WTC11 (cell line): Measurements from ENCODE around the gene EXOSC7. TPM values are rescaled to one million over a fixed set of nuclear protein-coding genes. Genes with fewer than 3 reads are reported as not detected.
A peak's percentile ranks its signal among the peaks of the same experiment; 100 is the strongest.

Source experiments
- ATAC-seq: fragments of 200-7000 bp; cut with Tn5 transposase; 2 replicates; pipeline ENCODE4 v1.10.0; 2021; ENCODE audit warnings: mild to moderate bottlenecking, moderate library complexity
- CTCF ChIA-PET: fragments of 300-600 bp; sonication (Branson Sonifier 250); formaldehyde crosslinking; loops from one replicate; lab custom pipeline; 2021; ENCODE audit warnings: antibody characterized with exemption; lab: Charles Lee
- POLR2A ChIA-PET: fragments of 350-600 bp; sonication (Branson Sonifier 250); formaldehyde crosslinking; loops from one replicate; lab custom pipeline; 2021; ENCODE audit warnings: antibody characterized with exemption; lab: Charles Lee
- DNase-seq: peaks from one replicate; pipeline ENCODE4 v3.0.0; 2021; ENCODE audit warnings: low spot score
- H3K27ac Mint-ChIP-seq: 2 replicates; pipeline ENCODE4 v1.8.0; 2021; ENCODE audit warnings: mixed read lengths
- H3K27me3 Mint-ChIP-seq: 2 replicates; pipeline ENCODE4 v1.8.0; 2021; ENCODE audit warnings: low read depth, mild to moderate bottlenecking, moderate library complexity, mixed read lengths
- H3K36me3 Mint-ChIP-seq: 2 replicates; pipeline ENCODE4 v1.8.0; 2021; ENCODE audit warnings: mixed read lengths
- H3K4me1 Mint-ChIP-seq: 2 replicates; pipeline ENCODE4 v1.8.0; 2022; ENCODE audit warnings: mixed read lengths
- H3K4me3 Mint-ChIP-seq: 2 replicates; pipeline ENCODE4 v1.8.0; 2021; ENCODE audit warnings: mild to moderate bottlenecking, moderate library complexity, mixed read lengths
- H3K9me3 Mint-ChIP-seq: 2 replicates; pipeline ENCODE4 v1.8.0; 2021; ENCODE audit warnings: mixed read lengths
- ARID4B ChIP-seq: sonication (generic); formaldehyde crosslinking; IDR thresholded peaks from 2 replicates; pipeline ENCODE4 v1.8.0; 2023; ENCODE audit warnings: missing genetic modification reagents, mild to moderate bottlenecking, borderline replicate concordance
- CREB1 ChIP-seq: sonication (generic); formaldehyde crosslinking; IDR thresholded peaks from 2 replicates; pipeline ENCODE4 v1.8.0; 2023; ENCODE audit warnings: mild to moderate bottlenecking, missing genetic modification reagents
- ELF4 ChIP-seq: sonication (generic); formaldehyde crosslinking; IDR thresholded peaks from 2 replicates; pipeline ENCODE4 v1.8.1; 2022; ENCODE audit warnings: low read depth, mild to moderate bottlenecking, moderate library complexity, missing genetic modification reagents
- ERG ChIP-seq: fragments of 250-450 bp; sonication (Bioruptor Pico); IDR thresholded peaks from 2 replicates; pipeline ENCODE4 v1.8.0; 2021; ENCODE audit warnings: mild to moderate bottlenecking
- ETV6 ChIP-seq: sonication (generic); formaldehyde crosslinking; IDR thresholded peaks from 2 replicates; pipeline ENCODE4 v1.8.1; 2022; ENCODE audit warnings: mild to moderate bottlenecking, missing genetic modification reagents
- FOXJ3 ChIP-seq: sonication (generic); formaldehyde crosslinking; IDR thresholded peaks from 2 replicates; pipeline ENCODE4 v1.9.0; 2021; ENCODE audit warnings: missing genetic modification reagents, mild to moderate bottlenecking, borderline replicate concordance
- GTF2I ChIP-seq: fragments of 250-450 bp; sonication (Bioruptor Pico); conservative IDR thresholded peaks from 2 replicates; pipeline ENCODE4 v1.4.0; 2021; ENCODE audit warnings: mild to moderate bottlenecking
- HMGA2 ChIP-seq: fragments of 250-450 bp; sonication (Bioruptor Pico); IDR thresholded peaks from 2 replicates; pipeline ENCODE4 v1.4.0; 2021; ENCODE audit warnings: mild to moderate bottlenecking, moderate library complexity
- IRF1 ChIP-seq: sonication (generic); formaldehyde crosslinking; IDR thresholded peaks from 2 replicates; pipeline ENCODE4 v1.8.0; 2023; ENCODE audit warnings: missing genetic modification reagents
- JAZF1 ChIP-seq: fragments of 250-450 bp; sonication (Bioruptor Pico); IDR thresholded peaks from 2 replicates; pipeline ENCODE4 v1.9.0; 2021; ENCODE audit warnings: moderate library complexity, mild to moderate bottlenecking, inconsistent platforms
- MLX ChIP-seq: sonication (generic); formaldehyde crosslinking; IDR thresholded peaks from 2 replicates; pipeline ENCODE4 v1.8.1; 2023; ENCODE audit warnings: mild to moderate bottlenecking, missing genetic modification reagents, moderate library complexity
- NR1H2 ChIP-seq: sonication (generic); formaldehyde crosslinking; IDR thresholded peaks from 2 replicates; pipeline ENCODE4 v1.9.0; 2021; ENCODE audit warnings: mild to moderate bottlenecking, moderate library complexity, missing genetic modification reagents
- NR2C2 ChIP-seq: sonication (generic); formaldehyde crosslinking; IDR thresholded peaks from 2 replicates; pipeline ENCODE4 v1.8.0; 2022; ENCODE audit warnings: mild to moderate bottlenecking, missing genetic modification reagents
- RELA ChIP-seq: sonication (generic); formaldehyde crosslinking; IDR thresholded peaks from 2 replicates; pipeline ENCODE4 v1.8.1; 2022; ENCODE audit warnings: missing genetic modification reagents, mild to moderate bottlenecking, borderline replicate concordance
- SMAD3 ChIP-seq: sonication (generic); formaldehyde crosslinking; IDR thresholded peaks from 2 replicates; pipeline ENCODE4 v1.8.0; 2022; ENCODE audit warnings: missing genetic modification reagents, mild to moderate bottlenecking, borderline replicate concordance
- STAT6 ChIP-seq: sonication (generic); formaldehyde crosslinking; conservative IDR thresholded peaks from 2 replicates; pipeline ENCODE4 v1.8.1; 2023; ENCODE audit warnings: mild to moderate bottlenecking, low read depth, missing genetic modification reagents, moderate library complexity
- TEAD1 ChIP-seq: sonication (generic); formaldehyde crosslinking; IDR thresholded peaks from 2 replicates; pipeline ENCODE4 v1.8.0; 2022; ENCODE audit warnings: mild to moderate bottlenecking, missing genetic modification reagents
- TEAD4 ChIP-seq: sonication (generic); formaldehyde crosslinking; IDR thresholded peaks from 2 replicates; pipeline ENCODE4 v1.8.0; 2022; ENCODE audit warnings: mild to moderate bottlenecking, missing genetic modification reagents
- USF2 ChIP-seq: sonication (generic); formaldehyde crosslinking; IDR thresholded peaks from 2 replicates; pipeline ENCODE4 v1.8.1; 2023; ENCODE audit warnings: mild to moderate bottlenecking, missing genetic modification reagents, moderate library complexity
- ZBTB21 ChIP-seq: sonication (generic); formaldehyde crosslinking; IDR thresholded peaks from 2 replicates; pipeline ENCODE4 v1.8.1; 2023; ENCODE audit warnings: mild to moderate bottlenecking, missing genetic modification reagents, borderline replicate concordance
- ZBTB43 ChIP-seq: sonication (generic); formaldehyde crosslinking; IDR thresholded peaks from 2 replicates; pipeline ENCODE4 v1.8.1; 2023; ENCODE audit warnings: mild to moderate bottlenecking, missing genetic modification reagents
- ZNF317 ChIP-seq: sonication (generic); formaldehyde crosslinking; IDR thresholded peaks from 2 replicates; pipeline ENCODE4 v1.8.1; 2023; ENCODE audit warnings: low read depth, mild to moderate bottlenecking, moderate library complexity, missing genetic modification reagents, borderline replicate concordance
- total RNA-seq: library from RNA; stranded (reverse); gene quantifications from 3 replicates; pipeline ENCODE4 v1.2.3, GENCODE V29; 2021

Gene EXOSC7
- total RNA-seq, 1 experiment from 2014 or later = 85.7 TPM

- no peak for TF ChIP-seq ARID4B (CRISPR knock-in tag)
- TF ChIP-seq MLX = no peak
- no peak for TF ChIP-seq ZBTB43 (CRISPR knock-in tag)
- no peak for TF ChIP-seq ELF4 (CRISPR knock-in tag)
- TF ChIP-seq JAZF1 = no peak
- no peak for TF ChIP-seq TEAD1 (CRISPR knock-in tag)
- TF ChIP-seq GTF2I = no peak
- no peak for TF ChIP-seq RELA (CRISPR knock-in tag)
- TF ChIP-seq NR2C2 (CRISPR knock-in tag) = no peak
- TF ChIP-seq SMAD3 (CRISPR knock-in tag) = no peak
Measured at GRCh38 chr3:44957986-44958385, 18.1 kb upstream of the EXOSC7 start (continued).

GRCh38 chr3:44958386-44958785 is 17.7 kb upstream of the EXOSC7 start:
- TF ChIP-seq NR1H2 (CRISPR knock-in tag) (no peak), JAZF1 (no peak), HMGA2 (CRISPR knock-in tag) (no peak), STAT6 (CRISPR knock-in tag) (no peak), TEAD4 (CRISPR knock-in tag) (no peak)
- no peak for ATAC-seq
- Mint-ChIP-seq H3K9me3 (no peaks in the 10 kb centered on the region), H3K4me1 (peaks cover 5% of the 10 kb centered on the region), H3K4me3 (no peak overlapping the region), H3K36me3 (peaks cover 3% of the 10 kb centered on the region; the same call in 1 of the 2 replicates), H3K27me3 (no peaks in the 10 kb centered on the region), H3K27ac (no peak overlapping the region)
- CTCF ChIA-PET = no interaction called here
- no peak for DNase-seq
- POLR2A ChIA-PET = no interaction called here

GRCh38 chr3:44960387-44961026 is 15.5 kb upstream of the EXOSC7 start:
- no peak for ATAC-seq
- Mint-ChIP-seq H3K9me3 (no peaks in the 10 kb centered on the region), H3K36me3 (peaks cover 3% of the 10 kb centered on the region; the same call in 1 of the 2 replicates), H3K27me3 (no peaks in the 10 kb centered on the region), H3K27ac (0 out of 2 replicates have a peak overlapping the region, but pooled peaks have one; percentile 9), H3K4me3 (no peak overlapping the region), H3K4me1 (peaks cover 5% of the 10 kb centered on the region)
- CTCF ChIA-PET = no interaction called here
- POLR2A ChIA-PET = no interaction called here
- DNase-seq = no peak
- no peak for TF ChIP-seq ELF4 (CRISPR knock-in tag)
- TF ChIP-seq USF2 (CRISPR knock-in tag) = no peak
- no peak for TF ChIP-seq ETV6
- TF ChIP-seq ZNF317 (CRISPR knock-in tag) = no peak
- TF ChIP-seq FOXJ3 (CRISPR knock-in tag) = no peak
- no peak for TF ChIP-seq IRF1 (CRISPR knock-in tag)
- TF ChIP-seq ERG = no peak
- no peak for TF ChIP-seq NR1H2 (CRISPR knock-in tag)
- TF ChIP-seq ZBTB21 (CRISPR knock-in tag) = no peak
- TF ChIP-seq CREB1 (CRISPR knock-in tag) = no peak
